H1 (cell line): ENCODE data around the gene SSNA1. TPM values are rescaled to one million over a fixed set of nuclear protein-coding genes. Genes with fewer than 3 reads are reported as not detected.

ENCODE experiments used
- BACH1 ChIP-seq: IDR thresholded peaks from 2 replicates; pipeline ENCODE4 v1.6.1; 2012; ENCODE audit warnings: low read length, improper control_type of control experiment
- BRCA1 ChIP-seq: IDR thresholded peaks from 2 replicates; pipeline ENCODE4 v1.6.1; 2012; ENCODE audit warnings: low read depth, low read length, improper control_type of control experiment
- GTF2F1 ChIP-seq: IDR thresholded peaks from 2 replicates; pipeline ENCODE4 v1.6.1; 2012; ENCODE audit warnings: low read depth, low read length, improper control_type of control experiment, borderline replicate concordance
- PHF8 ChIP-seq: fragments of 200-600 bp; sonication (generic); conservative IDR thresholded peaks from 2 replicates; pipeline ENCODE4 v1.7.1; 2012; ENCODE audit warnings: low read depth, mild to moderate bottlenecking, inconsistent platforms, low read length, moderate library complexity
- RXRA ChIP-seq: IDR thresholded peaks from 2 replicates; pipeline ENCODE4 v1.6.1; 2011; ENCODE audit warnings: low read depth, mild to moderate bottlenecking, low read length, moderate library complexity; ENCODE audit not compliant: insufficient read depth
- SUZ12 ChIP-seq: fragments of 200-600 bp; sonication (generic); IDR thresholded peaks from 2 replicates; pipeline ENCODE4 v1.6.1; 2012; ENCODE audit warnings: mild to moderate bottlenecking, inconsistent platforms, low read length, moderate library complexity, mixed read lengths
- TAF1 ChIP-seq: IDR thresholded peaks from 2 replicates; pipeline ENCODE4 v1.6.1; 2011; ENCODE audit warnings: mild to moderate bottlenecking, low read depth, low read length
- polyA plus RNA-seq, 7 experiments: library from polyadenylated mRNA; depleted of rRNA in 3 of 7; stranded (reverse) in 5 of 7; unstranded in 2 of 7; fragments of >200 nt in 5 of 7; fragments of 200-250 nt in 2 of 7; gene quantifications; 1 replicate in 5 of 7; 2 replicates in 1 of 7; 4 replicates in 1 of 7; pipeline versions ENCODE4 v1.2.1 to v1.2.3, GENCODE V29; 2011 to 2013; ENCODE audit warnings: missing spikeins in 2 of 7, mixed read lengths in 2 of 7
- total RNA-seq: library from RNA; stranded (reverse); fragmentation: NEBNext Ultra II Directional; extraction: Animal tissue kit (Norgen Biotek cat#: 25700); gene quantifications from 2 replicates; pipeline ENCODE4 v1.2.1, GENCODE V29; 2021
- TF ChIP-seq, protein P1 (sequence below): fragments of 300-600 bp; sonication (generic); IDR thresholded peaks from 2 replicates; pipeline ENCODE4 v1.7.1; 2012; ENCODE audit warnings: low read length, moderate library complexity, mild to moderate bottlenecking, inconsistent platforms; ENCODE audit not compliant: insufficient replicate concordance
- TF ChIP-seq, protein P2 (sequence below): IDR thresholded peaks from 2 replicates; pipeline ENCODE4 v1.6.1; 2012; ENCODE audit warnings: inconsistent platforms

SSNA1 gene
- total and polyA plus RNA-seq, 2 of the 8 experiments (the other 6 are each of a cell fraction or from before 2014, with no cell fraction given), result 87.3 to 157 TPM

DNA sequence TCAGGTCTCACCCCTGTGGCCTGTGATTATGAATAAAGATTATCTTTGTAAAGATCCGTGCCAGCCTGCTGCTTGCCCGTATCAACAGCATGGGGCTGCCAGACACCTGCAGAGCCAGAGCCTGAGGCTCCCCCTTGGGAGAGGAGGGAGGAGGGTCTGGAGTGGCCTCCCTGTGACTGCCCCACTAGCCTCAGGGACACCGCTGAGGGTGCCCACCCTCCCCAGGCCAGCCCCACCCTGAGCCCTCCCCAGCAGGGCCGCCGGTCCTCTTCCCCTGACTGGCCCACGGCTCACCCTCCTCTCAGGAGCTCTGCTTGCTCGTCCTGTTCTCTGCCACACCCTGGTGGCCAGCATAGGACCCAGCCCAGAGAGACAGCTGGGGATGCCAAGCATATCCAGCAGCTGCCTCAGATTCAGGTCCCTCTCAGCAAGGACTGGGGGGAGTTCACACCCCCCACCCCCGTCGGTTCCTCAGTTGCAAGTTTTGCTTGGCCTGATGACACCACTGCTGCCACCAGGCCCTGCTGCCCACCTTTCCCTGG lies 1.9 kb downstream of the SSNA1 start (continued):
- TF ChIP-seq TAF1 (no peak), PHF8 (no peak), GTF2F1 (no peak), BACH1 (no peak), RXRA (no peak), BRCA1 (no peak), SUZ12 (no peak)
- TF ChIP-seq, protein P1, sequence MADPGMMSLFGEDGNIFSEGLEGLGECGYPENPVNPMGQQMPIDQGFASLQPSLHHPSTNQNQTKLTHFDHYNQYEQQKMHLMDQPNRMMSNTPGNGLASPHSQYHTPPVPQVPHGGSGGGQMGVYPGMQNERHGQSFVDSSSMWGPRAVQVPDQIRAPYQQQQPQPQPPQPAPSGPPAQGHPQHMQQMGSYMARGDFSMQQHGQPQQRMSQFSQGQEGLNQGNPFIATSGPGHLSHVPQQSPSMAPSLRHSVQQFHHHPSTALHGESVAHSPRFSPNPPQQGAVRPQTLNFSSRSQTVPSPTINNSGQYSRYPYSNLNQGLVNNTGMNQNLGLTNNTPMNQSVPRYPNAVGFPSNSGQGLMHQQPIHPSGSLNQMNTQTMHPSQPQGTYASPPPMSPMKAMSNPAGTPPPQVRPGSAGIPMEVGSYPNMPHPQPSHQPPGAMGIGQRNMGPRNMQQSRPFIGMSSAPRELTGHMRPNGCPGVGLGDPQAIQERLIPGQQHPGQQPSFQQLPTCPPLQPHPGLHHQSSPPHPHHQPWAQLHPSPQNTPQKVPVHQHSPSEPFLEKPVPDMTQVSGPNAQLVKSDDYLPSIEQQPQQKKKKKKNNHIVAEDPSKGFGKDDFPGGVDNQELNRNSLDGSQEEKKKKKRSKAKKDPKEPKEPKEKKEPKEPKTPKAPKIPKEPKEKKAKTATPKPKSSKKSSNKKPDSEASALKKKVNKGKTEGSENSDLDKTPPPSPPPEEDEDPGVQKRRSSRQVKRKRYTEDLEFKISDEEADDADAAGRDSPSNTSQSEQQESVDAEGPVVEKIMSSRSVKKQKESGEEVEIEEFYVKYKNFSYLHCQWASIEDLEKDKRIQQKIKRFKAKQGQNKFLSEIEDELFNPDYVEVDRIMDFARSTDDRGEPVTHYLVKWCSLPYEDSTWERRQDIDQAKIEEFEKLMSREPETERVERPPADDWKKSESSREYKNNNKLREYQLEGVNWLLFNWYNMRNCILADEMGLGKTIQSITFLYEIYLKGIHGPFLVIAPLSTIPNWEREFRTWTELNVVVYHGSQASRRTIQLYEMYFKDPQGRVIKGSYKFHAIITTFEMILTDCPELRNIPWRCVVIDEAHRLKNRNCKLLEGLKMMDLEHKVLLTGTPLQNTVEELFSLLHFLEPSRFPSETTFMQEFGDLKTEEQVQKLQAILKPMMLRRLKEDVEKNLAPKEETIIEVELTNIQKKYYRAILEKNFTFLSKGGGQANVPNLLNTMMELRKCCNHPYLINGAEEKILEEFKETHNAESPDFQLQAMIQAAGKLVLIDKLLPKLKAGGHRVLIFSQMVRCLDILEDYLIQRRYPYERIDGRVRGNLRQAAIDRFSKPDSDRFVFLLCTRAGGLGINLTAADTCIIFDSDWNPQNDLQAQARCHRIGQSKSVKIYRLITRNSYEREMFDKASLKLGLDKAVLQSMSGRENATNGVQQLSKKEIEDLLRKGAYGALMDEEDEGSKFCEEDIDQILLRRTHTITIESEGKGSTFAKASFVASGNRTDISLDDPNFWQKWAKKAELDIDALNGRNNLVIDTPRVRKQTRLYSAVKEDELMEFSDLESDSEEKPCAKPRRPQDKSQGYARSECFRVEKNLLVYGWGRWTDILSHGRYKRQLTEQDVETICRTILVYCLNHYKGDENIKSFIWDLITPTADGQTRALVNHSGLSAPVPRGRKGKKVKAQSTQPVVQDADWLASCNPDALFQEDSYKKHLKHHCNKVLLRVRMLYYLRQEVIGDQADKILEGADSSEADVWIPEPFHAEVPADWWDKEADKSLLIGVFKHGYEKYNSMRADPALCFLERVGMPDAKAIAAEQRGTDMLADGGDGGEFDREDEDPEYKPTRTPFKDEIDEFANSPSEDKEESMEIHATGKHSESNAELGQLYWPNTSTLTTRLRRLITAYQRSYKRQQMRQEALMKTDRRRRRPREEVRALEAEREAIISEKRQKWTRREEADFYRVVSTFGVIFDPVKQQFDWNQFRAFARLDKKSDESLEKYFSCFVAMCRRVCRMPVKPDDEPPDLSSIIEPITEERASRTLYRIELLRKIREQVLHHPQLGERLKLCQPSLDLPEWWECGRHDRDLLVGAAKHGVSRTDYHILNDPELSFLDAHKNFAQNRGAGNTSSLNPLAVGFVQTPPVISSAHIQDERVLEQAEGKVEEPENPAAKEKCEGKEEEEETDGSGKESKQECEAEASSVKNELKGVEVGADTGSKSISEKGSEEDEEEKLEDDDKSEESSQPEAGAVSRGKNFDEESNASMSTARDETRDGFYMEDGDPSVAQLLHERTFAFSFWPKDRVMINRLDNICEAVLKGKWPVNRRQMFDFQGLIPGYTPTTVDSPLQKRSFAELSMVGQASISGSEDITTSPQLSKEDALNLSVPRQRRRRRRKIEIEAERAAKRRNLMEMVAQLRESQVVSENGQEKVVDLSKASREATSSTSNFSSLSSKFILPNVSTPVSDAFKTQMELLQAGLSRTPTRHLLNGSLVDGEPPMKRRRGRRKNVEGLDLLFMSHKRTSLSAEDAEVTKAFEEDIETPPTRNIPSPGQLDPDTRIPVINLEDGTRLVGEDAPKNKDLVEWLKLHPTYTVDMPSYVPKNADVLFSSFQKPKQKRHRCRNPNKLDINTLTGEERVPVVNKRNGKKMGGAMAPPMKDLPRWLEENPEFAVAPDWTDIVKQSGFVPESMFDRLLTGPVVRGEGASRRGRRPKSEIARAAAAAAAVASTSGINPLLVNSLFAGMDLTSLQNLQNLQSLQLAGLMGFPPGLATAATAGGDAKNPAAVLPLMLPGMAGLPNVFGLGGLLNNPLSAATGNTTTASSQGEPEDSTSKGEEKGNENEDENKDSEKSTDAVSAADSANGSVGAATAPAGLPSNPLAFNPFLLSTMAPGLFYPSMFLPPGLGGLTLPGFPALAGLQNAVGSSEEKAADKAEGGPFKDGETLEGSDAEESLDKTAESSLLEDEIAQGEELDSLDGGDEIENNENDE, result no peak
- TF ChIP-seq, protein P2, sequence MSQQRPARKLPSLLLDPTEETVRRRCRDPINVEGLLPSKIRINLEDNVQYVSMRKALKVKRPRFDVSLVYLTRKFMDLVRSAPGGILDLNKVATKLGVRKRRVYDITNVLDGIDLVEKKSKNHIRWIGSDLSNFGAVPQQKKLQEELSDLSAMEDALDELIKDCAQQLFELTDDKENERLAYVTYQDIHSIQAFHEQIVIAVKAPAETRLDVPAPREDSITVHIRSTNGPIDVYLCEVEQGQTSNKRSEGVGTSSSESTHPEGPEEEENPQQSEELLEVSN, result no peak
